Measurements from ENCODE around the gene MTCL1. TPM values are rescaled to one million over a fixed set of nuclear protein-coding genes. Genes with fewer than 3 reads are reported as not detected.

MTCL1 gene
- total and polyA plus RNA-seq, 4 donors, result 0.65 to 5.4 (median 1.4) TPM

DNA sequence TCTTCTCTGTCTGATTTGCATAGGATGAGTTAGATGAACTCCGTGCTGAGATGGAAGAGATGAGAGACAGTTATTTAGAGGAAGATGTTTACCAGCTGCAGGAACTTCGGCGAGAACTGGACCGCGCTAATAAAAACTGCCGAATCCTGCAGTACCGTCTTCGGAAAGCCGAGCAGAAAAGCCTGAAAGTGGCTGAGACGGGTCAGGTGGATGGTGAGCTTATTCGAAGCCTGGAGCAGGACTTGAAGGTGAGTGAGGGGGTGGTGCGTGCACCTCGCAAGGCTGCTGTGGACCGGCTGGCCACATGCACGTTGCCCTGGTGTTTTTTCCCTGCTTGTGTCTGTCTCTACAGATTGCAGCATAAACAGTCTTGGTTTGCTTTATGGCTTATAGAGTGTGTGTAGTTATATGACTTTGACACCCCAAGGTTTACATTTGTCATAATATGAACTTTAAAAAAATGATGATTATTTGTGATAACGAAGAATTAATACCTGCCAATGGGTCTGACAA lies 13.1 kb downstream of the MTCL1 start:
- no peaks in the 10 kb centered on the region for H3K27me3 ChIP-seq (ENCODE audit: control insufficient read depth in 4 of 4, insufficient read depth in 4 of 4, low read length in 3 of 4)
- WGBS, result 87% methylated on average over 16 of the region's 16 CpGs
- no peak overlapping the region for H3K9ac ChIP-seq (ENCODE audit: low read depth in 1 of 2, low read length in 2 of 2)
- no peaks in the 10 kb centered on the region for H3K36me3 ChIP-seq (ENCODE audit: control insufficient read depth in 4 of 4, insufficient read depth in 3 of 4, low read depth in 1 of 4, low read length in 3 of 4)
- TF ChIP-seq EGR1 (IDR thresholded peaks at IDR 0.05; ENCODE audit: low read depth in 2 of 2) (no peak), SP1 (IDR thresholded peaks at IDR 0.05) (no peak), FOXA1 (IDR thresholded peaks at IDR 0.05) (no peak), MAX (IDR thresholded peaks at IDR 0.05) (no peak), GABPA (IDR thresholded peaks at IDR 0.05 in 1 of 2, conservative IDR thresholded peaks at IDR 0.05 in 1 of 2) (no peak), FOXA2 (IDR thresholded peaks at IDR 0.05) (no peak), NR2F2 (IDR thresholded peaks at IDR 0.05) (no peak), JUND (IDR thresholded peaks at IDR 0.05) (no peak), YY1 (IDR thresholded peaks at IDR 0.05) (no peak), HNF4A (conservative IDR thresholded peaks at IDR 0.05) (no peak), RXRA (IDR thresholded peaks at IDR 0.05) (no peak)
- TF ChIP-seq, protein P1, sequence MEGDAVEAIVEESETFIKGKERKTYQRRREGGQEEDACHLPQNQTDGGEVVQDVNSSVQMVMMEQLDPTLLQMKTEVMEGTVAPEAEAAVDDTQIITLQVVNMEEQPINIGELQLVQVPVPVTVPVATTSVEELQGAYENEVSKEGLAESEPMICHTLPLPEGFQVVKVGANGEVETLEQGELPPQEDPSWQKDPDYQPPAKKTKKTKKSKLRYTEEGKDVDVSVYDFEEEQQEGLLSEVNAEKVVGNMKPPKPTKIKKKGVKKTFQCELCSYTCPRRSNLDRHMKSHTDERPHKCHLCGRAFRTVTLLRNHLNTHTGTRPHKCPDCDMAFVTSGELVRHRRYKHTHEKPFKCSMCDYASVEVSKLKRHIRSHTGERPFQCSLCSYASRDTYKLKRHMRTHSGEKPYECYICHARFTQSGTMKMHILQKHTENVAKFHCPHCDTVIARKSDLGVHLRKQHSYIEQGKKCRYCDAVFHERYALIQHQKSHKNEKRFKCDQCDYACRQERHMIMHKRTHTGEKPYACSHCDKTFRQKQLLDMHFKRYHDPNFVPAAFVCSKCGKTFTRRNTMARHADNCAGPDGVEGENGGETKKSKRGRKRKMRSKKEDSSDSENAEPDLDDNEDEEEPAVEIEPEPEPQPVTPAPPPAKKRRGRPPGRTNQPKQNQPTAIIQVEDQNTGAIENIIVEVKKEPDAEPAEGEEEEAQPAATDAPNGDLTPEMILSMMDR (IDR thresholded peaks at IDR 0.05; ENCODE audit: low read depth, low read length, missing input control), result no peak
- TF ChIP-seq, protein P2, sequence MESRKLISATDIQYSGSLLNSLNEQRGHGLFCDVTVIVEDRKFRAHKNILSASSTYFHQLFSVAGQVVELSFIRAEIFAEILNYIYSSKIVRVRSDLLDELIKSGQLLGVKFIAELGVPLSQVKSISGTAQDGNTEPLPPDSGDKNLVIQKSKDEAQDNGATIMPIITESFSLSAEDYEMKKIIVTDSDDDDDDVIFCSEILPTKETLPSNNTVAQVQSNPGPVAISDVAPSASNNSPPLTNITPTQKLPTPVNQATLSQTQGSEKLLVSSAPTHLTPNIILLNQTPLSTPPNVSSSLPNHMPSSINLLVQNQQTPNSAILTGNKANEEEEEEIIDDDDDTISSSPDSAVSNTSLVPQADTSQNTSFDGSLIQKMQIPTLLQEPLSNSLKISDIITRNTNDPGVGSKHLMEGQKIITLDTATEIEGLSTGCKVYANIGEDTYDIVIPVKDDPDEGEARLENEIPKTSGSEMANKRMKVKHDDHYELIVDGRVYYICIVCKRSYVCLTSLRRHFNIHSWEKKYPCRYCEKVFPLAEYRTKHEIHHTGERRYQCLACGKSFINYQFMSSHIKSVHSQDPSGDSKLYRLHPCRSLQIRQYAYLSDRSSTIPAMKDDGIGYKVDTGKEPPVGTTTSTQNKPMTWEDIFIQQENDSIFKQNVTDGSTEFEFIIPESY (IDR thresholded peaks at IDR 0.05), result no peak
- H3K27ac ChIP-seq (ENCODE audit: low read depth in 1 of 2, low read length in 2 of 2), result no peak overlapping the region
- no peaks in the 10 kb centered on the region for H3K4me1 ChIP-seq (ENCODE audit: control insufficient read depth in 4 of 4, insufficient read depth in 4 of 4, low read length in 3 of 4)
- no peak overlapping the region for H3K4me3 ChIP-seq (ENCODE audit: low read depth in 1 of 3, low read length in 3 of 3)
- no peak for DNase-seq (ENCODE audit: low spot score)
- no peaks in the 10 kb centered on the region for H3K9me3 ChIP-seq (ENCODE audit: control insufficient read depth in 4 of 4, low read length in 3 of 4)

- Histone ChIP-seq H3K27ac (ENCODE audit: low read depth in 1 of 2, low read length in 2 of 2) (no peak overlapping the region), H3K36me3 (ENCODE audit: control insufficient read depth in 4 of 4, insufficient read depth in 3 of 4, low read depth in 1 of 4, low read length in 3 of 4) (no peaks in the 10 kb centered on the region), H3K4me1 (ENCODE audit: control insufficient read depth in 4 of 4, insufficient read depth in 4 of 4, low read length in 3 of 4) (no peaks in the 10 kb centered on the region), H3K9ac (ENCODE audit: low read depth in 1 of 2, low read length in 2 of 2) (no peak overlapping the region), H3K27me3 (ENCODE audit: control insufficient read depth in 4 of 4, insufficient read depth in 4 of 4, low read length in 3 of 4) (no peaks in the 10 kb centered on the region), H3K4me3 (ENCODE audit: low read depth in 1 of 3, low read length in 3 of 3) (no peak overlapping the region), H3K9me3 (ENCODE audit: control insufficient read depth in 4 of 4, low read length in 3 of 4) (no peaks in the 10 kb centered on the region)
- WGBS, result 78% methylated on average over 4 of the region's 4 CpGs
- TF ChIP-seq EGR1 (IDR thresholded peaks at IDR 0.05; ENCODE audit: low read depth in 2 of 2), result no peak
- no peak for TF ChIP-seq FOXA1 (IDR thresholded peaks at IDR 0.05)
- no peak for TF ChIP-seq HNF4G (IDR thresholded peaks at IDR 0.05)
- no peak for TF ChIP-seq GABPA (IDR thresholded peaks at IDR 0.05 in 1 of 2, conservative IDR thresholded peaks at IDR 0.05 in 1 of 2)
- TF ChIP-seq, protein P2 (IDR thresholded peaks at IDR 0.05), result no peak
- TF ChIP-seq, protein P3, sequence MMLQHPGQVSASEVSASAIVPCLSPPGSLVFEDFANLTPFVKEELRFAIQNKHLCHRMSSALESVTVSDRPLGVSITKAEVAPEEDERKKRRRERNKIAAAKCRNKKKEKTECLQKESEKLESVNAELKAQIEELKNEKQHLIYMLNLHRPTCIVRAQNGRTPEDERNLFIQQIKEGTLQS (IDR thresholded peaks at IDR 0.05), result no peak
- no peak for TF ChIP-seq REST (IDR thresholded peaks at IDR 0.05)
- no peak for TF ChIP-seq RAD21 (IDR thresholded peaks at IDR 0.05)
- no peak for TF ChIP-seq RXRA (IDR thresholded peaks at IDR 0.05)
- no peak for TF ChIP-seq MAX (IDR thresholded peaks at IDR 0.05)
- no peak for TF ChIP-seq NR2F2 (IDR thresholded peaks at IDR 0.05)
- TF ChIP-seq JUND (IDR thresholded peaks at IDR 0.05), result no peak
- TF ChIP-seq SP1 (IDR thresholded peaks at IDR 0.05), result no peak
- no peak for TF ChIP-seq HNF4A (conservative IDR thresholded peaks at IDR 0.05)
- TF ChIP-seq YY1 (IDR thresholded peaks at IDR 0.05), result no peak
- no peak for TF ChIP-seq TAF1 (conservative IDR thresholded peaks at IDR 0.05)
- no peak for DNase-seq (ENCODE audit: low spot score)
These were observed 13.8 kb downstream of the MTCL1 start for GRCh38 chr18:8719192-8719591.
